ENCODE measurements around the gene LRP1B.

The LRP1B gene

GRCh38 chr2:141694180-141694579 lies 436.6 kb downstream of the LRP1B start:
- ATAC-seq (replicated peaks) (no peak), DNase-seq (no peak)
- Mint-ChIP-seq H3K9me3 (no peaks in the 10 kb centered on the region), H3K4me3 (no peak overlapping the region), H3K36me3 (no peaks in the 10 kb centered on the region), H3K4me1 (no peaks in the 10 kb centered on the region), H3K27me3 (no peaks in the 10 kb centered on the region), H3K27ac (no peak overlapping the region)

DNA sequence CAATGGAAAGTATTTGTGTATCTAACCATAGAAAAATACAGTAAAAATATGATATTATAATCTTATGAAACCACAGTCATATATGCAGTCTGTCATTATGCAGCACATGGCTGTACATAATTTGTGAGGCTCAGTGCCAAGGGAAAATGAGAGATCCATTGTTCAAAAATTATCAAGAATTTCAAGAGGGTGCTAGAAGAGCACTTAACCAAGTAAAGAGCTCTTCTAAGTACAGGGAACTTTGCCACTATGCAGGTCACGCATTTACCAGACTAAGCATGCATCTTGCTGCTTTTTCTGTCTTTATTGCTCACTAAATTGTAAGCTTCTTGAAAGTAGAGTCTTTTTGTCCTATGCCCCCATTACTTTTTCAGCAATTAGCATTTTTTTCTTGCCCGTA lies 438.0 kb downstream of the LRP1B start:
- Mint-ChIP-seq H3K27ac (no peak overlapping the region), H3K4me1 (no peaks in the 10 kb centered on the region), H3K27me3 (no peaks in the 10 kb centered on the region), H3K36me3 (no peaks in the 10 kb centered on the region), H3K4me3 (no peak overlapping the region), H3K9me3 (no peaks in the 10 kb centered on the region)
- ATAC-seq (replicated peaks) (no peak), DNase-seq (no peak)

DNA sequence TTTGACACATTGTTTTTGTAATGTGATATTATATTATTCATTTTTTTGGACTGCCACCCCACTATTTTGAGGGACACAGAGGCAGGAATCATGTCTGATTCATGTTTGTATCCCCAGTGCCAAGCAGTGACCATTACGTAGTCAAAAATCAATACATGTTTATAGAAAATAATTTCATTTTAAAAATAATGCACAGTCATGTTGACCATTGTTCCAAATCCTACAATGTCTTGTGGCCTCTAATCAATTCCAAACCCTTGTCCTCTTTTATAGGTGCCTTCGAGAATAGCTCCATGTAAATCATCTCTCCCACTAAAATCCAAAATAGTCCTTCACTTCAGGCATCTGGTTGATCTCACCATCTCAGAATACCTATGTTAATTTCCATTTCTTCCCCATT lies 454.7 kb downstream of the LRP1B start:
- Mint-ChIP-seq H3K4me1 (no peaks in the 10 kb centered on the region), H3K4me3 (no peak overlapping the region), H3K27ac (no peak overlapping the region), H3K27me3 (no peaks in the 10 kb centered on the region), H3K36me3 (no peaks in the 10 kb centered on the region), H3K9me3 (no peaks in the 10 kb centered on the region)
- DNase-seq (no peak), ATAC-seq (replicated peaks) (no peak)

- no peaks in the 10 kb centered on the region for H3K4me1 Mint-ChIP-seq
- no peaks in the 10 kb centered on the region for H3K36me3 Mint-ChIP-seq
- peaks cover 3 to 13% of the 10 kb centered on the region in 2 donors for H3K9me3 Mint-ChIP-seq
- no peaks in the 10 kb centered on the region for H3K27me3 Mint-ChIP-seq
- ATAC-seq (replicated peaks) (no peak), DNase-seq (no peak)
- H3K27ac Mint-ChIP-seq = no peak overlapping the region
- H3K4me3 Mint-ChIP-seq = no peak overlapping the region
Measured at GRCh38 chr2:141666191-141666590, 464.6 kb downstream of the LRP1B start.

DNA sequence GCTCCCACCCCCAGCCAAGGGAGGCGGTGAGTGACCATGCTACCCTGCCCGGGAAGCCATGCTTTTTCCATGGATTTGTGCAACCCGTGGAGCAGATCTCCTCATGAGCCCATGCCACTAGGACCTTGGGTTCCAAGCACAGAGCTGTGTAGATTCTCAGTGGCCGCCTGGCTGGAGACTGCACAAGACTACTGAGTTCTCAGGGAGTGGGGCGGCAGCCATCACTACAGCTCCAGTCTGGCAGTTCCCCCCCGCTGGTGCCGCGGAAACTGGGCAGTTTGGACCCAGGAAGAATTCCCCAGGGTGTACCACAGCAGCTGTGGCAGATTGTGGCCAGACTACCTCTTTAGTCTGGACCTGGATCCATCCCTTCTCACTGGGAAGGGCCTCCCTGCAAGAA lies 470.6 kb downstream of the LRP1B start:
- no peak for ATAC-seq (replicated peaks)
- Mint-ChIP-seq H3K27me3 (no peaks in the 10 kb centered on the region), H3K9me3 (peaks cover 7 to 15% of the 10 kb centered on the region in 2 donors)

GRCh38 chr2:141654311-141654710 lies 476.5 kb downstream of the LRP1B start:
- no peaks in the 10 kb centered on the region for H3K4me1 Mint-ChIP-seq
- ATAC-seq (replicated peaks) = no peak
- H3K4me3 Mint-ChIP-seq = no peak overlapping the region
- H3K9me3 Mint-ChIP-seq = peaks cover 0 to under 1% of the 10 kb centered on the region in 2 donors
- no peak for DNase-seq
- H3K27ac Mint-ChIP-seq = no peak overlapping the region
- no peaks in the 10 kb centered on the region for H3K36me3 Mint-ChIP-seq
- H3K27me3 Mint-ChIP-seq = no peaks in the 10 kb centered on the region

More for the DNA sequence above, 470.6 kb downstream of the LRP1B start:
- H3K27ac Mint-ChIP-seq = no peak overlapping the region
- no peak for DNase-seq
- H3K4me3 Mint-ChIP-seq = no peak overlapping the region
- no peaks in the 10 kb centered on the region for H3K4me1 Mint-ChIP-seq
- H3K36me3 Mint-ChIP-seq = no peaks in the 10 kb centered on the region

DNA sequence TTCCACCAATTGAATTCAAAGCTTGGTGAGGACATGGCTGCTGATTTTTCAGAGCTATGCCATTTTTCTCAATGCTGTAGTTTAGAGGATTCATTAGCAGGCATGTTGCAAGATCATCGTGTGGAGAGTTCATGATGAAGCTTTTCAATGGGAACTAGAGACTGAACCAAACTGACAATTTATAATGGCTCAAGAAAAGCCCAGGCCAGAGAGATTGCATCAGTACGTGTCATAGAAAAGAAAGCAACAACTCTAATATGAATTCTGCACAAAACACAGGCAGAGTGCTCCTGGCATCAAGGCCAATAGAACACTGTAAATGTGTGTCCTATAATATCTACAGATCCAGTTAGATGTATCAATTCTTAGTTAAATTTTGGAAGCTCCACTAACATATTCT lies 477.6 kb downstream of the LRP1B start:
- Mint-ChIP-seq H3K27me3 (no peaks in the 10 kb centered on the region), H3K36me3 (no peaks in the 10 kb centered on the region), H3K4me3 (no peak overlapping the region), H3K4me1 (no peaks in the 10 kb centered on the region), H3K9me3 (no peaks in the 10 kb centered on the region), H3K27ac (no peak overlapping the region)
- no peak for DNase-seq
- ATAC-seq (replicated peaks) = no peak

DNA sequence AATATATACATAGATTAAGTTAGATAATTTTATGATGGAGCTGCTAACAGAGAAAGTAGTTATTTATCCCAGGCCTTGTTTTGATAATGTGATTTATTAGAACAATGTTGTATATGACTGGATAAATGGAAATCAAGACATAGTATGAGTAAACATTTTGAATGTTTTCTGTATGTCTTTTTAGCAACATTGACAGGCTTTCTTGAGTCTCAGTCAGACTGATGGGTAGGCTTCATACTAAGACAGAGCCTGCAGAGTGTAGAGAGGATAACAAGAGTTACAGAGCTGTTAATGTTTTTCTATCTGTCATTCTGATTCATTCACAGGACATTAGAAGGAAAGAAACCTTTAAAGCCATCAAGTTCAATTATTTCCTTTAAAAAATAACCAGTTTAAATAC lies 478.5 kb downstream of the LRP1B start:
- no peak for DNase-seq
- no peaks in the 10 kb centered on the region for H3K9me3 Mint-ChIP-seq
- no peaks in the 10 kb centered on the region for H3K27me3 Mint-ChIP-seq
- H3K4me3 Mint-ChIP-seq = no peak overlapping the region
- no peak for ATAC-seq (replicated peaks)
- H3K4me1 Mint-ChIP-seq = no peaks in the 10 kb centered on the region
- no peak overlapping the region for H3K27ac Mint-ChIP-seq
- H3K36me3 Mint-ChIP-seq = no peaks in the 10 kb centered on the region

DNA sequence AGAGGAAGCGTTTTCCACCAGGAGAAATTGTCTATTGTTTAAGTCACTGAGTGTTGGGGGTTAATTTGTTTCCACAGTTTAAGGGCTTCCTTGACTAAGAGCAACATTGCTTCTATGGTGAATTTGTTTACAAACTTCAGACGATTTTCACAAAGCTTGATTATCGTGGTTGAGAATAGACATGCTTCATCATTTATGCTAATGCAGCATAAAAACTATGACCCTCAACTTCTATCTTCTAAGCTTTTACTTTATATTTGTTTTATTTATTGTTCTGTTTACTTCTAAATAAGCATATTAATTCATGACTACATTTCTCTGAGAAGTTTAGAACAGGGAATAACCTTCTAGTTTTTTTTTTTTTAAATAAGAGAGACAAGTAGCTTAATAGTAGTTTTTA lies 483.5 kb downstream of the LRP1B start:
- Mint-ChIP-seq H3K36me3 (no peaks in the 10 kb centered on the region), H3K4me3 (no peak overlapping the region), H3K27me3 (no peaks in the 10 kb centered on the region), H3K27ac (no peak overlapping the region), H3K4me1 (no peaks in the 10 kb centered on the region), H3K9me3 (peaks cover 0 to 1% of the 10 kb centered on the region in 2 donors)
- DNase-seq (no peak), ATAC-seq (replicated peaks) (no peak)

- no peak for DNase-seq
- ATAC-seq (replicated peaks) = no peak
- Mint-ChIP-seq H3K4me1 (no peaks in the 10 kb centered on the region), H3K36me3 (no peaks in the 10 kb centered on the region), H3K27me3 (no peaks in the 10 kb centered on the region), H3K4me3 (no peak overlapping the region), H3K27ac (no peak overlapping the region), H3K9me3 (peaks cover 0 to 1% of the 10 kb centered on the region in 2 donors)
Measured at GRCh38 chr2:141641462-141641861, 489.4 kb downstream of the LRP1B start.

DNA sequence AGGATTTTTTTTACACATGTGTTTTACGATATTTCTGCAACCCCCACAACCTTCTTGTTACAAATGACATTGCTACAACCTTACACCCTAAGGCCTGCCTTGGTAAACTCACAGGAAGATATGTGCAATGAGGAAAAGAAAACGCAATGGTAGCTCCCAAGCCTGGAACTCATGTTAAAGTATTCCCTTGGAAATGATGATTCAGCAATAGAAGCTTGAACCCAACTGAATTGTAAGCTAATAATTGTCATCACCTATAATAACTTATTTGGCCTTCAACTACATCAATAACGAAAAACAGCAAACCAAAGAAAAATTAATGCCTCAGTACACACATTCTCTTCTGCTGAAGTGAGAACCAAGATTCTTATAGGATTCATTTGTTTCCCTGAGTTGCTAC lies 491.0 kb downstream of the LRP1B start:
- peaks cover 0 to 1% of the 10 kb centered on the region in 2 donors for H3K9me3 Mint-ChIP-seq
- no peaks in the 10 kb centered on the region for H3K27me3 Mint-ChIP-seq
- no peak overlapping the region for H3K4me3 Mint-ChIP-seq
- no peaks in the 10 kb centered on the region for H3K36me3 Mint-ChIP-seq
- H3K27ac Mint-ChIP-seq = no peak overlapping the region
- H3K4me1 Mint-ChIP-seq = no peaks in the 10 kb centered on the region
- ATAC-seq (replicated peaks) (no peak), DNase-seq (no peak)

DNA sequence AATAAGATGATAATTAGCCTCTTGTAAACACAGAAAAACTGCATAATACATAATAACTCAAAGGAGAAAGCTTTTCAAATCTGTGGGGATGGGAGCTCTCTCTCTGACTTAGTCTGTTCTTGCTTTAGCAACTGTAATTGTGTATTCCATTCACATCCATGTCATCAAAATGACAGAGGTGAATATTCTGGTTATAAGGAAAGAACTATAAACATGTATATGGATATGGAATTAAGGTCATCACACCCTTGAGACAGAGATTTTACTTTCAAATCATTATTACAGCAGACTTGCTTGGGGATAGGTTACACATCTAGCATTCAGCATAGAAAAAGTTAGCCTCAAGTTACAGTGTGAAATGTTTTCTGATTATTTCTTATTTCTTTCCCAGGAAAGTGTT lies 497.7 kb downstream of the LRP1B start:
- Mint-ChIP-seq H3K27ac (no peak overlapping the region), H3K36me3 (no peaks in the 10 kb centered on the region), H3K9me3 (no peaks in the 10 kb centered on the region), H3K4me3 (no peak overlapping the region), H3K4me1 (no peaks in the 10 kb centered on the region), H3K27me3 (no peaks in the 10 kb centered on the region)
- DNase-seq (no peak), ATAC-seq (replicated peaks) (no peak)

DNA sequence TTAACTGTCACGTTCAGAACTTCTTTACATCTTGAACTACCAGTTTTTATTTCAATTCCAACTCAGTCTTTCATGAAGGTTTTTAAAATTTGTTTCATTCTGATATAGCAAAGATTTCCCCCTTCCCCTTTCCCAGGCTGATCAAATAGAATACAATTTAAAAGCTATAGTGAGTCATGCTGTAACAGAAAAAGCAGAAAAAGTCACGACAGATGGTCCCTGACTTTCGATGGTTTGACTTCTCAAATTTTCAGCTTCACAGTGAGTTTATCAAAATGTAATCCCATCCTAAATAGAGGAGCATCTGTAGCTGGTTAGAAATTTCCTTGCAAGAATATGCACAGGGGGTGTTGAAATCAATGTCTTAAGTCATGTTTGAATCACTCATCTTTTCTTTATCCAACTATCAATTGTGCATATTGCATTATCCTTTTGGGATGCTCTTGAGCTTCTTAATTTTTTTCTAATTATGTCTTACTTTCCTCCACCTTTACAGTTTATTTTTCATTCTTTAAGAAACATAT lies 500.3 kb downstream of the LRP1B start:
- Mint-ChIP-seq H3K4me1 (no peaks in the 10 kb centered on the region), H3K27me3 (no peaks in the 10 kb centered on the region), H3K27ac (no peak overlapping the region)

DNA sequence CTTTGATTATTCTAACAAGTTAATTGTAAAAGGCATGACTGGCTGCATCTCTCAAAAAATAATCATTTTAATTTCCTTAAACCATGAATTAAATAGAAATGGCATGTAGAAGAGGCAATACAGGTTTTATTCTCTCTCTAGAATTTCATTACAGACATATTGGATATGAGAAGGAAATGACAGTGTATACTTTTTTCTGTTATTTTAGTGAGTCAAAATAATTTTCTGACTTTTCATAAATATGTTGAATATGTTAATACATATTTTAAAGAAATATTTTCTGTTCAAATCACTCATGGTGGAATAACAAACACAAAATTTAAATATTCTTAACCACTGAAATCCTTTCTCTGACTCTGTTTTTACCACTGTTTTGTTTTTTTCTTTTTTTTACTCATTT lies 510.4 kb downstream of the LRP1B start:
- Mint-ChIP-seq H3K27me3 (no peaks in the 10 kb centered on the region), H3K4me1 (no peaks in the 10 kb centered on the region), H3K4me3 (no peak overlapping the region), H3K27ac (no peak overlapping the region), H3K36me3 (no peaks in the 10 kb centered on the region), H3K9me3 (no peaks in the 10 kb centered on the region)
- no peak for ATAC-seq (replicated peaks)
- no peak for DNase-seq

More for the DNA sequence above, 500.3 kb downstream of the LRP1B start:
- ATAC-seq (replicated peaks) = no peak
- peaks cover 0 to 1% of the 10 kb centered on the region in 2 donors for H3K9me3 Mint-ChIP-seq
- DNase-seq = no peak
- H3K36me3 Mint-ChIP-seq = no peaks in the 10 kb centered on the region
- H3K4me3 Mint-ChIP-seq = no peak overlapping the region

DNA sequence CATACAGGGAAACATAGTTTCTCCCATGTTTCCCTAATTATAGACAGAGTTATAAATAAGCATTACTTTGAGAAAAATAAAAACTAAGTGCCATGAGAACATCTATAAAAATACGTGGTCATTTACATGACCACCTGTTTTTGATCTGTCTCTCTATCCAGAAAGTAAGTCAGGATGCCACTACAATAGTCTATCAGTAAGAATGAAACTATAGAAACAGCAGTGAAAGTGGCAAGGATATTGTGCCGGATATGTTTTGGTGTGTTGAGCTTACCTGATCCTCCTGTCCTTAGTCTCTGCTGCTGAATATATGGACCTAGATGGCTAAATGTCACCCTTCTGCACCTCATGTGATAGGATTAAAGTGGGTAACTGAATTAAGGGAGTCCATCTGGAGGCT lies 512.4 kb downstream of the LRP1B start:
- Mint-ChIP-seq H3K36me3 (no peaks in the 10 kb centered on the region), H3K4me3 (no peak overlapping the region), H3K27me3 (no peaks in the 10 kb centered on the region), H3K9me3 (no peaks in the 10 kb centered on the region), H3K4me1 (no peaks in the 10 kb centered on the region), H3K27ac (no peak overlapping the region)
- no peak for DNase-seq
- no peak for ATAC-seq (replicated peaks)

DNA sequence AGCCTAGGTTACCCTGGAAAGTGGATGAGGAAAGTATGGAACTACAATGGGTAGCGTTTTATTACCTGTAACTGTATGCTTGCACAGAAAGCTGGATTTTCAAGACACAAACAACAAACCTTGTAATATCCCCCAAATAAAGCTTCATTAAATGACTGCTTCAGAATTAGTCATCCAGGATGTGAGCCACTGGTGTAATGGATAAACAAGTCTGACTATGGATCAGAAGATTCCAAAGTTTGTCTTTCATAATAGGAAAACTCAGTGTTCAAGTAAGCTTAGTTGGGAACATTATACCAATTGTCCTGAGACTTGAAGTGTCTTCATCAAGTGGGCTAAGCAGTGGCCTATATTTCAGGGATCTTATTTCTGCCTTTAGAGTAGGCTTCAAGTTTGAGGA lies 518.8 kb downstream of the LRP1B start:
- Mint-ChIP-seq H3K27me3 (no peaks in the 10 kb centered on the region), H3K27ac (no peak overlapping the region), H3K36me3 (no peaks in the 10 kb centered on the region), H3K4me3 (no peak overlapping the region), H3K4me1 (no peaks in the 10 kb centered on the region), H3K9me3 (no peaks in the 10 kb centered on the region)
- no peak for ATAC-seq (replicated peaks)
- no peak for DNase-seq
